WTC11 (cell line): ENCODE measurements around the gene UBAP2. TPM values are rescaled to one million over a fixed set of nuclear protein-coding genes. Genes with fewer than 3 reads are reported as not detected.

Experiments
- ATAC-seq: fragments of 200-7000 bp; cut with Tn5 transposase; 2 replicates; pipeline ENCODE4 v1.10.0; 2021; ENCODE audit warnings: mild to moderate bottlenecking, moderate library complexity
- Bru-seq: library from RNA; stranded (reverse); fragments of 400-500 nt; gene quantifications from one replicate; lab custom pipeline; 2021; lab: Mats Ljungman, UMichigan
- CTCF ChIA-PET: fragments of 300-600 bp; sonication (Branson Sonifier 250); formaldehyde crosslinking; loops from one replicate; lab custom pipeline; 2021; ENCODE audit warnings: antibody characterized with exemption; lab: Charles Lee
- POLR2A ChIA-PET: fragments of 350-600 bp; sonication (Branson Sonifier 250); formaldehyde crosslinking; loops from one replicate; lab custom pipeline; 2021; ENCODE audit warnings: antibody characterized with exemption; lab: Charles Lee
- DNase-seq: peaks from one replicate; pipeline ENCODE4 v3.0.0; 2021; ENCODE audit warnings: low spot score
- H3K27ac Mint-ChIP-seq: 2 replicates; pipeline ENCODE4 v1.8.0; 2021; ENCODE audit warnings: mixed read lengths
- H3K27me3 Mint-ChIP-seq: 2 replicates; pipeline ENCODE4 v1.8.0; 2021; ENCODE audit warnings: low read depth, mild to moderate bottlenecking, moderate library complexity, mixed read lengths
- H3K36me3 Mint-ChIP-seq: 2 replicates; pipeline ENCODE4 v1.8.0; 2021; ENCODE audit warnings: mixed read lengths
- H3K4me1 Mint-ChIP-seq: 2 replicates; pipeline ENCODE4 v1.8.0; 2022; ENCODE audit warnings: mixed read lengths
- H3K4me3 Mint-ChIP-seq: 2 replicates; pipeline ENCODE4 v1.8.0; 2021; ENCODE audit warnings: mild to moderate bottlenecking, moderate library complexity, mixed read lengths
- H3K9me3 Mint-ChIP-seq: 2 replicates; pipeline ENCODE4 v1.8.0; 2021; ENCODE audit warnings: mixed read lengths
- ARID4B ChIP-seq: sonication (generic); formaldehyde crosslinking; IDR thresholded peaks from 2 replicates; pipeline ENCODE4 v1.8.0; 2023; ENCODE audit warnings: missing genetic modification reagents, mild to moderate bottlenecking, borderline replicate concordance
- CREM ChIP-seq: sonication (generic); formaldehyde crosslinking; IDR thresholded peaks from 2 replicates; pipeline ENCODE4 v1.8.1; 2022; ENCODE audit warnings: mild to moderate bottlenecking, missing genetic modification reagents, moderate library complexity
- E2F5 ChIP-seq: sonication (generic); formaldehyde crosslinking; IDR thresholded peaks from 2 replicates; pipeline ENCODE4 v1.8.1; 2022; ENCODE audit warnings: mild to moderate bottlenecking, moderate library complexity, missing genetic modification reagents
- FOXP1 ChIP-seq: sonication (generic); formaldehyde crosslinking; IDR thresholded peaks from 2 replicates; pipeline ENCODE4 v1.8.0; 2022; ENCODE audit warnings: missing genetic modification reagents, mild to moderate bottlenecking, moderate library complexity, borderline replicate concordance
- IRF1 ChIP-seq: sonication (generic); formaldehyde crosslinking; IDR thresholded peaks from 2 replicates; pipeline ENCODE4 v1.8.0; 2023; ENCODE audit warnings: missing genetic modification reagents
- PRDM15 ChIP-seq: sonication (generic); formaldehyde crosslinking; IDR thresholded peaks from 2 replicates; pipeline ENCODE4 v1.8.0; 2022; ENCODE audit warnings: missing genetic modification reagents
- PRRX2 ChIP-seq: fragments of 250-450 bp; sonication (Bioruptor Pico); IDR thresholded peaks from 2 replicates; pipeline ENCODE4 v1.8.0; 2021; ENCODE audit warnings: mild to moderate bottlenecking
- TEAD1 ChIP-seq: sonication (generic); formaldehyde crosslinking; IDR thresholded peaks from 2 replicates; pipeline ENCODE4 v1.8.0; 2022; ENCODE audit warnings: mild to moderate bottlenecking, missing genetic modification reagents
- TP53 ChIP-seq: sonication (generic); formaldehyde crosslinking; IDR thresholded peaks from 2 replicates; pipeline ENCODE4 v1.8.1; 2023; ENCODE audit warnings: mild to moderate bottlenecking, missing genetic modification reagents
- long read RNA-seq, 3 experiments: library from RNA in 1 of 3; library from capped mRNA in 1 of 3; library from polyadenylated mRNA in 1 of 3; unstranded in 2 of 3; stranded (forward) in 1 of 3; transcript quantifications; one replicate each; pipeline ENCODE4 v2.0.0, GENCODE V29; 2021
- total RNA-seq: library from RNA; stranded (reverse); gene quantifications from 3 replicates; pipeline ENCODE4 v1.2.3, GENCODE V29; 2021
- TF ChIP-seq, protein P1 (sequence below): sonication (generic); formaldehyde crosslinking; IDR thresholded peaks from 2 replicates; pipeline ENCODE4 v1.8.0; 2022; ENCODE audit warnings: mild to moderate bottlenecking, missing genetic modification reagents
- TF ChIP-seq, protein P2 (sequence below): sonication (generic); formaldehyde crosslinking; IDR thresholded peaks from 2 replicates; pipeline ENCODE4 v1.8.1; 2022; ENCODE audit warnings: missing genetic modification reagents, borderline replicate concordance

Gene UBAP2, protein sequence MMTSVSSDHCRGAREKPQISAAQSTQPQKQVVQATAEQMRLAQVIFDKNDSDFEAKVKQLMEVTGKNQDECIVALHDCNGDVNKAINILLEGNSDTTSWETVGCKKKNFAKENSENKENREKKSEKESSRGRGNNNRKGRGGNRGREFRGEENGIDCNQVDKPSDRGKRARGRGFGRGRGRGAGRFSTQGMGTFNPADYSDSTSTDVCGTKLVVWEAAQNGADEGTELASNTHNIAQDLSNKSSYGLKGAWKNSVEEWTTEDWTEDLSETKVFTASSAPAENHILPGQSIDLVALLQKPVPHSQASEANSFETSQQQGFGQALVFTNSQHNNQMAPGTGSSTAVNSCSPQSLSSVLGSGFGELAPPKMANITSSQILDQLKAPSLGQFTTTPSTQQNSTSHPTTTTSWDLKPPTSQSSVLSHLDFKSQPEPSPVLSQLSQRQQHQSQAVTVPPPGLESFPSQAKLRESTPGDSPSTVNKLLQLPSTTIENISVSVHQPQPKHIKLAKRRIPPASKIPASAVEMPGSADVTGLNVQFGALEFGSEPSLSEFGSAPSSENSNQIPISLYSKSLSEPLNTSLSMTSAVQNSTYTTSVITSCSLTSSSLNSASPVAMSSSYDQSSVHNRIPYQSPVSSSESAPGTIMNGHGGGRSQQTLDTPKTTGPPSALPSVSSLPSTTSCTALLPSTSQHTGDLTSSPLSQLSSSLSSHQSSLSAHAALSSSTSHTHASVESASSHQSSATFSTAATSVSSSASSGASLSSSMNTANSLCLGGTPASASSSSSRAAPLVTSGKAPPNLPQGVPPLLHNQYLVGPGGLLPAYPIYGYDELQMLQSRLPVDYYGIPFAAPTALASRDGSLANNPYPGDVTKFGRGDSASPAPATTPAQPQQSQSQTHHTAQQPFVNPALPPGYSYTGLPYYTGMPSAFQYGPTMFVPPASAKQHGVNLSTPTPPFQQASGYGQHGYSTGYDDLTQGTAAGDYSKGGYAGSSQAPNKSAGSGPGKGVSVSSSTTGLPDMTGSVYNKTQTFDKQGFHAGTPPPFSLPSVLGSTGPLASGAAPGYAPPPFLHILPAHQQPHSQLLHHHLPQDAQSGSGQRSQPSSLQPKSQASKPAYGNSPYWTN
- total RNA-seq (55.5 to 63.9 TPM (median 55.6 TPM) in 3 replicates), Bru-seq, nascent RNA (percentile 82 among the genes with signal in this experiment)
- long read RNA-seq, experiment 1, full-length matches to known transcripts = 139 of 311 reads
- long read RNA-seq, experiment 1, partial matches to known transcripts = 44 of 311 reads
- long read RNA-seq, experiment 1, other reads (novel, unspliced or antisense) = 128 of 311 reads
- long read RNA-seq, experiment 2, full-length matches to known transcripts = 9 of 49 reads
- long read RNA-seq, experiment 2, partial matches to known transcripts = 16 of 49 reads
- long read RNA-seq, experiment 2, other reads (novel, unspliced or antisense) = 24 of 49 reads
- long read RNA-seq, experiment 3, partial matches to known transcripts = 2 of 4 reads
- long read RNA-seq, experiment 3, other reads (novel, unspliced or antisense) = 2 of 4 reads

DNA sequence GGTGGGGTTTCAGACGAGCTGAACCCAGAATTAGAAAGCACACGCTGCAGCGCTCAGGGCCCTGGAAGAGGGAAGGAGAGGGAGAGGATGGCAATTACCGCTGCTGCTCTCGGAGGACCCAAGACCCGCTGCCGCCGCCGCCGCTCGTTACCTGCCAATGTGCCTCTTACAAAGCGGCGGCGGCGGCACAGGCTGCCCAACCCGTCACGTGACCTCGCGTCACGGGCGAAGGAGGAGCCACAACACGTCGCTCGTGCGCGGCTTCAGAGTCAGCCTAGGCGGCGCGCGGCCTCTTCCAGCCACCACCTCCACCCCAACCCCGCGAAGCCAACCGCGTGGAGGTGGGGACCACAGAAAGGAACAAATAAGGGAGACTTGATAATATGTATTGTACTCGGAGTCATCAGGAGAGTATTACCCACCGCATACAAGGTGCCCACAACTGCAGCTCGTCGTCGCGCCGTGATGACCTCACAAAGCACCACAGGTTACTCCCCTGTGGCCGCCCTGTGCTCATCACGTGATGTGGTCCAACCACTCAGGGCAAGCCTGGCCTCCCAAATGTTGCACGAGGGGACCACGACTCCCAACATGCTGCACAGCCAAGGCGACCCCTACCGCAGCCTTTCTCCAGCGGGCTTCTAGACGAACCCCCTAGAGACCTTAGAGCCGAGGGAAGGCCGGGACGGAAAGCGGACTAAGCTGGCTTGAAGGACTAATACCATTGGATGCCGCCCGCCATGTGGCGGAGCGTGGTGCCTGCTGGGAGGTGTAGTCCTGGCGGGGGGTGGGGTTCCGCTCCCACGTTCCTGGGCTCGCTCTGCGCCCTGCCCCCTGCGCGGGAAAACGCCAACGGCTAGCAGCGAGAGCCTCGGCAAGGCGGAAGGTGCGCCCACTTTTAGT, at the start of gene UBAP2:
Gene UBAP2, minus strand, starts transcription at position 161 of the 903 bp plus-strand sequence. CDS start 31,739 bp downstream, outside the sequence.
- no peaks in the 10 kb centered on the region for H3K9me3 Mint-ChIP-seq
- ATAC-seq (peak; percentile 82), DNase-seq (peak; percentile 97)
- H3K4me1 Mint-ChIP-seq = peaks cover 34% of the 10 kb centered on the region
- no peaks in the 10 kb centered on the region; the same call in 1 of the 2 replicates for H3K27me3 Mint-ChIP-seq
- H3K36me3 Mint-ChIP-seq = 0 out of 2 replicates have a peak, but pooled peaks cover 2% of the 10 kb centered on the region
- ChIA-PET CTCF (interaction anchor here (0.6 to 1.1 kb wide), 3 partner anchors 24 to 204 kb away, joined by 3 to 5 read pairs (median 4); no protein-coding TSS in a partner anchor), POLR2A (interaction anchor here (0.8 to 2.8 kb wide), 4 partner anchors 24 to 328 kb away, joined by 3 to 15 read pairs (median 6); partner anchors contain the start of gene UBAP1)
- peak within 1 kb of the TSS; percentile 99 for H3K4me3 Mint-ChIP-seq
- peak within 1 kb of the TSS; percentile 100 for H3K27ac Mint-ChIP-seq
- TF ChIP-seq CREM (CRISPR knock-in tag) (peak; percentile 97), PRDM15 (CRISPR knock-in tag) (no peak), IRF1 (CRISPR knock-in tag) (no peak), ARID4B (CRISPR knock-in tag) (no peak), PRRX2 (CRISPR knock-in tag) (no peak), TEAD1 (CRISPR knock-in tag) (peak; percentile 81; the same call in 1 of the 2 replicates), FOXP1 (no peak; the same call in 1 of the 2 replicates), TP53 (no peak), E2F5 (peak; percentile 99)
- TF ChIP-seq, protein P1, sequence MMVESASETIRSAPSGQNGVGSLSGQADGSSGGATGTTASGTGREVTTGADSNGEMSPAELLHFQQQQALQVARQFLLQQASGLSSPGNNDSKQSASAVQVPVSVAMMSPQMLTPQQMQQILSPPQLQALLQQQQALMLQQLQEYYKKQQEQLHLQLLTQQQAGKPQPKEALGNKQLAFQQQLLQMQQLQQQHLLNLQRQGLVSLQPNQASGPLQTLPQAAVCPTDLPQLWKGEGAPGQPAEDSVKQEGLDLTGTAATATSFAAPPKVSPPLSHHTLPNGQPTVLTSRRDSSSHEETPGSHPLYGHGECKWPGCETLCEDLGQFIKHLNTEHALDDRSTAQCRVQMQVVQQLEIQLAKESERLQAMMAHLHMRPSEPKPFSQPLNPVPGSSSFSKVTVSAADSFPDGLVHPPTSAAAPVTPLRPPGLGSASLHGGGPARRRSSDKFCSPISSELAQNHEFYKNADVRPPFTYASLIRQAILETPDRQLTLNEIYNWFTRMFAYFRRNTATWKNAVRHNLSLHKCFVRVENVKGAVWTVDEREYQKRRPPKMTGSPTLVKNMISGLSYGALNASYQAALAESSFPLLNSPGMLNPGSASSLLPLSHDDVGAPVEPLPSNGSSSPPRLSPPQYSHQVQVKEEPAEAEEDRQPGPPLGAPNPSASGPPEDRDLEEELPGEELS (CRISPR knock-in tag) = peak; percentile 47; the same call in 1 of the 2 replicates
- TF ChIP-seq, protein P2, sequence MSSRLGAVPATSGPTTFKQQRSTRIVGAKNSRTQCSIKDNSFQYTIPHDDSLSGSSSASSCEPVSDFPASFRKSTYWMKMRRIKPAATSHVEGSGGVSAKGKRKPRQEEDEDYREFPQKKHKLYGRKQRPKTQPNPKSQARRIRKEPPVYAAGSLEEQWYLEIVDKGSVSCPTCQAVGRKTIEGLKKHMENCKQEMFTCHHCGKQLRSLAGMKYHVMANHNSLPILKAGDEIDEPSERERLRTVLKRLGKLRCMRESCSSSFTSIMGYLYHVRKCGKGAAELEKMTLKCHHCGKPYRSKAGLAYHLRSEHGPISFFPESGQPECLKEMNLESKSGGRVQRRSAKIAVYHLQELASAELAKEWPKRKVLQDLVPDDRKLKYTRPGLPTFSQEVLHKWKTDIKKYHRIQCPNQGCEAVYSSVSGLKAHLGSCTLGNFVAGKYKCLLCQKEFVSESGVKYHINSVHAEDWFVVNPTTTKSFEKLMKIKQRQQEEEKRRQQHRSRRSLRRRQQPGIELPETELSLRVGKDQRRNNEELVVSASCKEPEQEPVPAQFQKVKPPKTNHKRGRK (CRISPR knock-in tag) = no peak
